NT2/D1 (cell line): ENCODE data around the gene CTXND2.

ENCODE experiments used
- SUZ12 ChIP-seq: IDR thresholded peaks from 2 replicates; pipeline ENCODE4 v1.6.1; 2011; ENCODE audit not compliant: insufficient read length, insufficient read depth; ENCODE audit errors: extremely low read depth
- ZNF274 ChIP-seq: IDR thresholded peaks from 2 replicates; pipeline ENCODE4 v1.6.1; 2011; ENCODE audit warnings: mild to moderate bottlenecking, low read depth, low read length

DNA sequence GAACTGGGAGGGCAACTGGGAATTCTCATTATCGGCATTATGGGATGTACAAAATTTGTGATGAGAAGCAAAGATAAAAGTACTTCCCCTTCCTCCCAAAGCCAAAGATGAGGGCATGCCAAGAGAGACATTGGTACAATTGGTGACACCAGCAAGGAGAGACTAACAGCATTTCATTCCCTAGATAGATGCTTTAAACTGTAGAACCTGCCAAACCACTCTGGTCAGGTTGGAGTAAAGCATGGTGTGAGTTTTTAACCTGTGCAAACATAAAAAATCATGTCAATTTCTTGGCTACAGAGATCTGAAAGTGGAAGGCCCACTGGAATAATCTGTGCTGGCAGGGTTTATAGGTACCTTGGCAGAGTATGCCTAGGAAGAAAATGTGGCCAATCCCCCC lies 19.4 kb downstream of the CTXND2 start:
- no peak for TF ChIP-seq SUZ12
- TF ChIP-seq ZNF274: no peak
